GM12875 (cell line): Measurements from ENCODE around the gene TTC34.

Experiments
- H3K4me3 ChIP-seq: one replicate; pipeline ENCODE4 v1.5.1; 2011; ENCODE audit warnings: low read depth, low read length, control low read depth
- TF ChIP-seq, protein P1 (sequence below): IDR thresholded peaks from 2 replicates; pipeline ENCODE4 v1.5.1; 2011; ENCODE audit warnings: low read depth, mild to moderate bottlenecking, control low read depth, inconsistent platforms, low read length, moderate library complexity, borderline replicate concordance; ENCODE audit not compliant: insufficient read depth

The TTC34 gene

GRCh38 chr1:2644591-2645101 is 156.8 kb downstream of the TTC34 start:
- no peak overlapping the region for H3K4me3 ChIP-seq
- TF ChIP-seq, protein P1, sequence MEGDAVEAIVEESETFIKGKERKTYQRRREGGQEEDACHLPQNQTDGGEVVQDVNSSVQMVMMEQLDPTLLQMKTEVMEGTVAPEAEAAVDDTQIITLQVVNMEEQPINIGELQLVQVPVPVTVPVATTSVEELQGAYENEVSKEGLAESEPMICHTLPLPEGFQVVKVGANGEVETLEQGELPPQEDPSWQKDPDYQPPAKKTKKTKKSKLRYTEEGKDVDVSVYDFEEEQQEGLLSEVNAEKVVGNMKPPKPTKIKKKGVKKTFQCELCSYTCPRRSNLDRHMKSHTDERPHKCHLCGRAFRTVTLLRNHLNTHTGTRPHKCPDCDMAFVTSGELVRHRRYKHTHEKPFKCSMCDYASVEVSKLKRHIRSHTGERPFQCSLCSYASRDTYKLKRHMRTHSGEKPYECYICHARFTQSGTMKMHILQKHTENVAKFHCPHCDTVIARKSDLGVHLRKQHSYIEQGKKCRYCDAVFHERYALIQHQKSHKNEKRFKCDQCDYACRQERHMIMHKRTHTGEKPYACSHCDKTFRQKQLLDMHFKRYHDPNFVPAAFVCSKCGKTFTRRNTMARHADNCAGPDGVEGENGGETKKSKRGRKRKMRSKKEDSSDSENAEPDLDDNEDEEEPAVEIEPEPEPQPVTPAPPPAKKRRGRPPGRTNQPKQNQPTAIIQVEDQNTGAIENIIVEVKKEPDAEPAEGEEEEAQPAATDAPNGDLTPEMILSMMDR: no peak

DNA sequence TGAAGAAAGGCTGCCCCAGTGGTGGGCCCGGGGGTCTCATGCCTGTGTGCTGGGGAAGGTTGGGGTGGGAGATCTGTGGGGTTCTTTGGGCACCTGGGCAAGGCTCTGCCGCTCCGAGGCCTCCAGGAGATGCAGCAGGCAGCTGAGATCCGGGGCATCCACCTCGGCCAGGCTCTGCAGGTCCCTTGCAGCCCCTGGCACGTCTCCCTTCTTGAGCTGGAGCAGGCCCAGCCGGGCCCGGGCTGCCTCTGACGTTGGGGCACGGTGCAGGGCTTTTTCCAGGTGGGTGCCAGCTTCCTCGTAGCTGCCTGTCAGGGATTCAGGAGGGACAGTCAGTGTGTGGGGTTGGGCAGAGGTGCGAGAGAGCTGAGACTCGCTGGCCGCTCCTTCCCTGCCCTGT is 157.3 kb downstream of the TTC34 start:
- TF ChIP-seq, protein P1: no peak
- no peak overlapping the region for H3K4me3 ChIP-seq

GRCh38 chr1:2643414-2644077 is 157.9 kb downstream of the TTC34 start:
- TF ChIP-seq, protein P1: no peak
- H3K4me3 ChIP-seq: peak overlapping the region; percentile 10

GRCh38 chr1:2642560-2643413 is 158.7 kb downstream of the TTC34 start:
- TF ChIP-seq, protein P1: no peak
- H3K4me3 ChIP-seq: peak overlapping the region; percentile 87

DNA sequence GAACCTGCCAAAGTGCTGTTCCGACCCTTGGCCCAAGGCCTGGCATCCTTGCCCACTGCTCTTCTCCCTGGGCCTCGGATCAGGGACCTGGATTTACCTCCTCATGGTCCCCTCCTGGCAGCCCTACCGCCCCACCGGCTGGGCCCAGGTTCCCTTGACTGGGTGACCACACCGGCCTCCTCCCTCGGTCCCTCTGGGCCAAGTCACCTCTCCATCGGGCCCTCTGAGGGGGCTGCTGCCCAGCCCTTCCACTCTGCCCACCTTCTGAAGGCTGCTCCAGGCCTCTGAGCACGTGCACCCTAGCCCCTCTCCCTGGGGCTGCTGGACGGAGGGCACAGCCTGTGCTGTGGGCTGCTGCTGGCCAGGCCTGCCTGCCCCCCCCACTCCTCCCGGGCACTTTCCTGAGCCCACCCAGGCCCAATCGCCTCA is 159.3 kb downstream of the TTC34 start:
- H3K4me3 ChIP-seq: peak overlapping the region; percentile 87
- TF ChIP-seq, protein P1: no peak

GRCh38 chr1:2641381-2642130 is 159.9 kb downstream of the TTC34 start:
- TF ChIP-seq, protein P1: no peak
- no peak overlapping the region for H3K4me3 ChIP-seq
